Stomach (tissue), 4 donors: ENCODE results near the gene PGR.

Experiments used
- CTCF ChIP-seq, 7 experiments: fragments of 450-650 bp in 4 of 7; fragments of 200-600 bp in 3 of 7; sonication (generic) in 3 of 7; IDR thresholded peaks; one replicate each; pipeline ENCODE4 v1.5.1; 2016 to 2019; ENCODE audit warnings: antibody characterized with exemption in 7 of 7, control low read depth in 2 of 7, mild to moderate bottlenecking in 1 of 7
- POLR2A ChIP-seq, 4 donors: fragments of 450-650 bp; IDR thresholded peaks; one replicate each; pipeline ENCODE4 v1.6.1; 2016; ENCODE audit warnings: antibody characterized with exemption in 4 of 4, control low read depth in 2 of 4, mild to moderate bottlenecking in 1 of 4, moderate library complexity in 1 of 4

GRCh38 chr11:101127699-101128570, 1.7 kb downstream of the PGR start:
- no peak for TF ChIP-seq CTCF (IDR thresholded peaks at IDR 0.05)
- no peak for TF ChIP-seq POLR2A (IDR thresholded peaks at IDR 0.05)
